ENCODE results near the gene CYP27A1. TPM values are rescaled to one million over a fixed set of nuclear protein-coding genes. Genes with fewer than 3 reads are reported as not detected.

Gene CYP27A1
- total RNA-seq, 1 donor from 2014 or later = 180 TPM

GRCh38 chr2:218785103-218785502 lies 3.2 kb downstream of the CYP27A1 start:
- Histone ChIP-seq H3K9me3 (no peaks in the 10 kb centered on the region), H3K27me3 (no peaks in the 10 kb centered on the region), H3K36me3 (no peaks in the 10 kb centered on the region), H3K4me1 (peaks cover 8% of the 10 kb centered on the region), H3K4me3 (peak overlapping the region; percentile 72), H3K27ac (no peak overlapping the region)
- ATAC-seq (no peak), DNase-seq (no peak)
- intact Hi-C loops (cut with DNase I) = no loop called here
- no peak for TF ChIP-seq CTCF (IDR thresholded peaks at IDR 0.05)

- Histone ChIP-seq H3K27me3 (no peaks in the 10 kb centered on the region), H3K4me1 (peaks cover 2% of the 10 kb centered on the region), H3K27ac (no peak overlapping the region), H3K36me3 (no peaks in the 10 kb centered on the region), H3K4me3 (no peak overlapping the region), H3K9me3 (no peaks in the 10 kb centered on the region)
- ATAC-seq = no peak
- TF ChIP-seq CTCF (IDR thresholded peaks at IDR 0.05) = no peak
- no peak for DNase-seq
- intact Hi-C loops (cut with DNase I) = no loop called here
Observed at GRCh38 chr2:218786133-218786532, 4.2 kb downstream of the CYP27A1 start.

GRCh38 chr2:218788529-218789255 lies 6.7 kb downstream of the CYP27A1 start:
- intact Hi-C loops (cut with DNase I) = no loop called here

GRCh38 chr2:218792433-218792832 lies 10.5 kb downstream of the CYP27A1 start:
- Histone ChIP-seq H3K36me3 (no peaks in the 10 kb centered on the region), H3K27me3 (no peaks in the 10 kb centered on the region), H3K4me1 (no peaks in the 10 kb centered on the region), H3K9me3 (no peaks in the 10 kb centered on the region), H3K4me3 (no peak overlapping the region), H3K27ac (no peak overlapping the region)
- ATAC-seq = no peak
- no peak for DNase-seq
- intact Hi-C loops (cut with DNase I) = no loop called here
- TF ChIP-seq CTCF (IDR thresholded peaks at IDR 0.05) = no peak

More at GRCh38 chr2:218788529-218789255, 6.7 kb downstream of the CYP27A1 start:
- no peak overlapping the region for H3K27ac ChIP-seq
- no peaks in the 10 kb centered on the region for H3K36me3 ChIP-seq
- TF ChIP-seq CTCF (IDR thresholded peaks at IDR 0.05) = no peak
- no peak for ATAC-seq
- H3K4me3 ChIP-seq = no peak overlapping the region
- H3K27me3 ChIP-seq = no peaks in the 10 kb centered on the region
- DNase-seq = no peak
- H3K9me3 ChIP-seq = no peaks in the 10 kb centered on the region
- H3K4me1 ChIP-seq = no peaks in the 10 kb centered on the region

GRCh38 chr2:218796691-218797090 lies 14.7 kb downstream of the CYP27A1 start:
- Histone ChIP-seq H3K9me3 (no peaks in the 10 kb centered on the region), H3K27ac (no peak overlapping the region), H3K4me1 (no peaks in the 10 kb centered on the region), H3K4me3 (no peak overlapping the region), H3K27me3 (no peaks in the 10 kb centered on the region), H3K36me3 (no peaks in the 10 kb centered on the region)
- DNase-seq = no peak
- intact Hi-C loops (cut with DNase I) = no loop called here
- no peak for TF ChIP-seq CTCF (IDR thresholded peaks at IDR 0.05)
- no peak for ATAC-seq

All from upper lobe of right lung (tissue), 1 donor.